Neural crest cell (in vitro differentiated cells): ENCODE data around the gene ASTN2. TPM values are rescaled to one million over a fixed set of nuclear protein-coding genes. Genes with fewer than 3 reads are reported as not detected.
A peak's percentile ranks its signal among the peaks of the same experiment; 100 is the strongest.

Source experiments
- DNase-seq: peaks from one replicate; pipeline ENCODE4 v3.0.0; 2021; ENCODE audit warnings: low read depth, mixed read lengths, low spot score
- H3K27ac Mint-ChIP-seq: one replicate; pipeline ENCODE4 v1.8.0; 2021; ENCODE audit warnings: mild to moderate bottlenecking, mixed read lengths; ENCODE audit not compliant: unreplicated experiment
- H3K27me3 Mint-ChIP-seq: 2 replicates; pipeline ENCODE4 v1.8.0; 2021; ENCODE audit warnings: low read depth, mild to moderate bottlenecking, mixed read lengths
- H3K36me3 Mint-ChIP-seq: 2 replicates; pipeline ENCODE4 v1.8.0; 2021; ENCODE audit warnings: low read depth, mild to moderate bottlenecking, mixed read lengths
- H3K4me1 Mint-ChIP-seq: 2 replicates; pipeline ENCODE4 v1.8.0; 2021; ENCODE audit warnings: mixed read lengths
- H3K4me3 Mint-ChIP-seq: one replicate; pipeline ENCODE4 v1.8.0; 2021; ENCODE audit warnings: mild to moderate bottlenecking, mixed read lengths
- H3K9me3 Mint-ChIP-seq: 2 replicates; pipeline ENCODE4 v1.8.0; 2021; ENCODE audit warnings: mixed read lengths
- total RNA-seq: library from RNA; stranded (reverse); gene quantifications from 2 replicates; pipeline ENCODE4 v1.2.1, GENCODE V29; 2021
- TF ChIP-seq, protein P1 (sequence below): fragments of 200-600 bp; sonication (generic); conservative IDR thresholded peaks from 2 replicates; pipeline ENCODE4 v1.5.0; 2021; ENCODE audit warnings: antibody characterized with exemption, mild to moderate bottlenecking

The ASTN2 gene
- total RNA-seq, 1 donor from 2014 or later, result 7.3 TPM

DNA sequence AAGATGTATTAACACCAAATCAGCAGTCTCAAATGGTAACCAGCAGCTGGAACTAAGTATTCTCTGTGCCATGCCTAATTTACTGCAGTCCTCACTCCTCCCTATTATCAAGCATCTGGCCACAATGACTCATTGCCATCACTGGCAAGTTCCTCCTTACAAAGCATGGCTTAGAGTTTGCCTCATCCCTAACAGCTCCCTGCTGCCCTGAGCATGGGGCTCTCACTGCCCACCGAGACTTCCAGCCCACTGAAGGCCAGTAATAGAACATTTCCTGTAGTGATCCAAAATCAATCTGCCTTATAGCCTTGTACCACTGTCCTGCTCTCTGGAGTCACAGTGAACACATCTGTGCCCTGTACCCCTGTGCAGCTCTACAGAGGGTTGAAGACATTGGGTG is 939.7 kb downstream of the ASTN2 start:
- no peak overlapping the region for H3K27ac Mint-ChIP-seq
- H3K9me3 Mint-ChIP-seq, result peaks cover 4% of the 10 kb centered on the region
- H3K27me3 Mint-ChIP-seq, result no peaks in the 10 kb centered on the region
- TF ChIP-seq, protein P1, sequence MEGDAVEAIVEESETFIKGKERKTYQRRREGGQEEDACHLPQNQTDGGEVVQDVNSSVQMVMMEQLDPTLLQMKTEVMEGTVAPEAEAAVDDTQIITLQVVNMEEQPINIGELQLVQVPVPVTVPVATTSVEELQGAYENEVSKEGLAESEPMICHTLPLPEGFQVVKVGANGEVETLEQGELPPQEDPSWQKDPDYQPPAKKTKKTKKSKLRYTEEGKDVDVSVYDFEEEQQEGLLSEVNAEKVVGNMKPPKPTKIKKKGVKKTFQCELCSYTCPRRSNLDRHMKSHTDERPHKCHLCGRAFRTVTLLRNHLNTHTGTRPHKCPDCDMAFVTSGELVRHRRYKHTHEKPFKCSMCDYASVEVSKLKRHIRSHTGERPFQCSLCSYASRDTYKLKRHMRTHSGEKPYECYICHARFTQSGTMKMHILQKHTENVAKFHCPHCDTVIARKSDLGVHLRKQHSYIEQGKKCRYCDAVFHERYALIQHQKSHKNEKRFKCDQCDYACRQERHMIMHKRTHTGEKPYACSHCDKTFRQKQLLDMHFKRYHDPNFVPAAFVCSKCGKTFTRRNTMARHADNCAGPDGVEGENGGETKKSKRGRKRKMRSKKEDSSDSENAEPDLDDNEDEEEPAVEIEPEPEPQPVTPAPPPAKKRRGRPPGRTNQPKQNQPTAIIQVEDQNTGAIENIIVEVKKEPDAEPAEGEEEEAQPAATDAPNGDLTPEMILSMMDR, result no peak
- H3K4me1 Mint-ChIP-seq, result peaks cover 42% of the 10 kb centered on the region
- no peak for DNase-seq
- H3K36me3 Mint-ChIP-seq, result peaks cover 3% of the 10 kb centered on the region
- no peak overlapping the region for H3K4me3 Mint-ChIP-seq

DNA sequence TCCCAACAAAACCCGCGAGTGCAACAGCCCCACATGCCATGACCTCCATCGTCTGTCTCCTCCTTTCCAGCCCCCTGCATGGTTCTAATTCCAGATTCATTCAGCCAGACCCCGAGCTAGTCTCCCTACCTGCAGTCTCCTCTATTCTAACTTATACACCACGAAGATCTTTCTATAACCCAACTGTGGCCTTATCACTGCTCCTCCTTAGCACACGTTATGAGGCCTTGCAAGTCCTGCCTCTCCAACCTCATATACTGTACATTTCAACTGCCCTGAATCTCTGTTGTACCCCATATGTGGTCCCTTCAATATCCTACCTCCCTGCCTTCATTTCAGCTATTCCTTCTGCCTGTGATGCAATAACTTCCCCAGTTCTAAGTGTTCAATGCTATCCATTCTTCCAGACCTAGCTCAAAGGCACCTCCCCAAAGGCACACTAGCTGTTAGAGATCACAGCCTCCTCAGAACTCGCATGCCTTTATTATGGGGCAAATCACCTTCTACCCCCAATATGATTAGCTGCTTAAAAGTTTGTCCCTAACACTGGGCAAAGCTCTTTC is 942.8 kb downstream of the ASTN2 start:
- DNase-seq, result no peak
- TF ChIP-seq, protein P1, result no peak
- peak overlapping the region; percentile 54 for H3K27ac Mint-ChIP-seq
- H3K36me3 Mint-ChIP-seq, result peaks cover 3% of the 10 kb centered on the region
- H3K27me3 Mint-ChIP-seq, result no peaks in the 10 kb centered on the region
- H3K4me3 Mint-ChIP-seq, result no peak overlapping the region
- peaks cover 41% of the 10 kb centered on the region for H3K4me1 Mint-ChIP-seq
- H3K9me3 Mint-ChIP-seq, result peaks cover 4% of the 10 kb centered on the region

DNA sequence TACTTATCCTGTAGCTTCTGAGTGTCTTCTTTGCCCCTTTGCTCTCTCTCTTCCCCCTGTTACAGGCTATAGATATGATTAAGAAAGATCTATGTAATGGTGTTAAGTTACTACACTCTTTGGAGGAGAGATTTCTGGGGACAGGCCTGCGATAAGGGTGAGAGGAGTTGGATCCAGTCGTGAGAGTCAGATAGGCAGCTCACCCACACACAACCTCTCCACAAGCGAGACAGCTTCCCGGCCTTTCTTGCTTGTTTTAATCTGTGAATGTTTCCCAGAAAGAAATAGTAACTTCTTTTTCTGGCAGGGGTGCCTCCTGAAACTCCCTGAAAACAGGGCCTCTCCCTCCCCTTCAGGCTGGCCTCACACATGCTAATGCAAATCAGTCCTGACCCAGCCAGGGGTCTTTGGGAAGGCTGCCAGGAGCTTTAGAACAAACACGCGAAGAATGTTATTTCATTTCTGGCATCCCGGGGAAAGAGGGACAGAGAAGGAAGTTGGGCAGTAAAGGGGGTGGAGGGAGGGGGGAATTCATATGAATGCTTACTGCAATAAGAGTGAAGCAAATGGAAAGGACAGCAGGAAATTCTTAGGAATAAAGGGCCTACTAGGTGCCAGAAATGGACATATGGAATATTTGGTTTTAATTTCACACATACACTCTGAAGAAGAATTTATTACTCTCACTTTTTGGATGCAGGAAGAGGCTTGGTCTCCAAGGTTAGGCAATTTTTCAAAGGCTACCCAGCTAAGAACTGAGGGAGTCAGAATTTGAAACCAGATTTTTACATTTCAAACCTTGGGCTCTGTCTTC is 943.6 kb downstream of the ASTN2 start:
- Mint-ChIP-seq H3K27ac (peak overlapping the region; percentile 96), H3K36me3 (peaks cover 3% of the 10 kb centered on the region), H3K4me1 (peaks cover 36% of the 10 kb centered on the region), H3K9me3 (peaks cover 4% of the 10 kb centered on the region), H3K4me3 (peak overlapping the region; percentile 50), H3K27me3 (no peaks in the 10 kb centered on the region)
- TF ChIP-seq, protein P1, result no peak
- peak; percentile 22 for DNase-seq

DNA sequence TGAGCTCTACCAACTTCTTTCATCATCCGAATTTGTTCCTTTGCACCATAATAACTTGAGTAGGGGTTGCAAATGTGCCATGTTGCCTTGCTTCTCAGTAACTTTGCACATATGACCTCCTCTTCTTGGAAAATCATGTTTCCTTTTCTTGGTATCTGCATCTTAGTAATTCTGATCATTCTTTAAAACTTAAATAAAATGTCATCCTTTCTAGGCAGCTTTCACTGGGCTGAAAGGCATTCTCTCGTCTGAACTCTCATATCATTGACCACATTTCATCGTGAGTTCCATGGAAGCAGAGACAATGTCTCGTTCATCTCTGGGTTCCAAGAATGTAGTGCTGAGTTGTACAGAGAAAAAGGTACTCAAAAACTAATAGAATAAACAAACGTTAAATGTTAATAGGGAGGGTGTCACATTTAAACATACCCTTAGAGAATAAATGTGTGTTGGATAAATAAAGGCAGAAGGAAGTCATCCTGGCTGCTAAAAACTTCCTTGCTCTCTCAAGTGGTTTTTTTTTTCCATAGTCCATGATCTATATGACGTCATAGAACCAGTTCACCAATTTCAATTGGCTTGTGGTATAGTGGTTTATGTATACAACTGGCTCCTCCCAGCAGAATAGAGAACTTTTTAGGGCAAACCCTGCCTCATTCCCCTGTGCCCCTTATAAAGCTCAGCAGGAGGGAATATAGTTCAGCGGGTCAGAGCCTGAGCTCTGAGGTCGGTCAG is 945.9 kb downstream of the ASTN2 start:
- H3K27ac Mint-ChIP-seq, result no peak overlapping the region
- no peak for DNase-seq
- no peak overlapping the region for H3K4me3 Mint-ChIP-seq
- H3K27me3 Mint-ChIP-seq, result no peaks in the 10 kb centered on the region
- peaks cover 4% of the 10 kb centered on the region for H3K9me3 Mint-ChIP-seq
- peaks cover 3% of the 10 kb centered on the region for H3K36me3 Mint-ChIP-seq
- H3K4me1 Mint-ChIP-seq, result peaks cover 47% of the 10 kb centered on the region
- TF ChIP-seq, protein P1, result no peak

DNA sequence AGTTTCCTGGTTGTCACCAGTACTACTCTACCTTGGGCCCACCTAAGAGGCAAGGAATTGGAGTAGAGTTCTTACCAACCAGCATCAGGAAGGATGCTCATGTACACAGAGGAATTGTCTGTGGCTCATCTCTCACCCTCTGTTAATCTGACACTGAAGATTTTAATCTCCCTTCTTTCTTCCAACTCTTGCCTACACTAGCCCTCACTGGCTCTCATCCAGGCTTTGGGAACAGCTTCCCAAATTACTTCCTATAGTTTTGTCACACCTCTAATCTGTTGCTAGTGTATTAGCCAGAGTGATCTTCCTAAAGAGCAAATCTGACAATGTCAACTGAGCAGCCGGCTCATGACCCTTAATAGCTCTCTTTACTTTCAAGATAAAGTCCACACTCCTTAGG is 946.5 kb downstream of the ASTN2 start:
- H3K36me3 Mint-ChIP-seq, result peaks cover 3% of the 10 kb centered on the region
- H3K4me3 Mint-ChIP-seq, result no peak overlapping the region
- H3K27ac Mint-ChIP-seq, result no peak overlapping the region

More for the DNA sequence above, 946.5 kb downstream of the ASTN2 start:
- no peak for DNase-seq
- H3K27me3 Mint-ChIP-seq, result no peaks in the 10 kb centered on the region
- H3K4me1 Mint-ChIP-seq, result peaks cover 47% of the 10 kb centered on the region
- H3K9me3 Mint-ChIP-seq, result peaks cover 4% of the 10 kb centered on the region
- TF ChIP-seq, protein P1, result no peak
